Stimulated activated naive B cell treated with anti-CD40 and anti-IgM and Interleukin-4, amounts not matched to agents 10 μg/mL and 1 μg/mL and 100 μg/mL, for 72 hours (primary cell): ENCODE results near the gene C4orf51.

ENCODE experiments used
- ATAC-seq, 2 donors: fragments of 150-1000 bp; cut with Tn5 transposase; replicated peaks; 2 replicates each; pipeline ENCODE4 v1.10.0; 2021; ENCODE audit warnings: moderate library complexity in 1 of 2
- DNase-seq: peaks from one replicate; pipeline ENCODE4 v3.0.0; 2021
- H3K27ac Mint-ChIP-seq: one replicate; pipeline ENCODE4 v1.8.0; 2022; ENCODE audit warnings: mild to moderate bottlenecking, mixed read lengths
- H3K27me3 Mint-ChIP-seq, 2 donors: one replicate each; pipeline ENCODE4 v1.8.0; 2022; ENCODE audit warnings: mixed read lengths in 2 of 2
- H3K36me3 Mint-ChIP-seq, 2 donors: one replicate each; pipeline ENCODE4 v1.8.0; 2022; ENCODE audit warnings: mixed read lengths in 2 of 2, mild to moderate bottlenecking in 1 of 2
- H3K4me1 Mint-ChIP-seq, 2 donors: one replicate each; pipeline ENCODE4 v1.8.0; 2022; ENCODE audit warnings: mixed read lengths in 2 of 2, mild to moderate bottlenecking in 1 of 2
- H3K4me3 Mint-ChIP-seq, 2 donors: one replicate each; pipeline ENCODE4 v1.8.0; 2022; ENCODE audit warnings: mild to moderate bottlenecking in 2 of 2, mixed read lengths in 2 of 2, moderate library complexity in 1 of 2
- H3K9me3 Mint-ChIP-seq, 2 donors: one replicate each; pipeline ENCODE4 v1.8.0; 2022; ENCODE audit warnings: mixed read lengths in 2 of 2, mild to moderate bottlenecking in 1 of 2

The C4orf51 gene

DNA sequence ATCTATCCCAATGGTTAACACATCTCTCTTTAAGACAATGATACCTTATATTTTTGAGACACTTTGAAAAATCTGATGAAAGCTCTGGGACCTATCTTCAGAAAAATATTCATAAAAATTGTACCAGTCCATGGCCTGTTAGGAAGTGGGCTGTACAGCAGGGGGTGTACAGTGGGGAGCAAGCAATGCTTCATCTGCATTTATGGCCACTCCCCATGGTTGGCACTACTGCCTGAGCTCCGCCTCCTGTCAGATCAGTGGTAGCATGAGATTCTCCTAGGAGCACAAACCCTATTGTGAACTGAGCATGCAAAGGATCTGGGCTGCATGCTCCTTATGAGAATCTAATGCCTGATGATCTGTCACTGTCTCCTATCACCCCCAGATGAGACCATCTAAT lies 42.6 kb downstream of the C4orf51 start:
- H3K27ac Mint-ChIP-seq: no peak overlapping the region
- peaks cover 11 to 14% of the 10 kb centered on the region in 2 donors for H3K4me1 Mint-ChIP-seq
- H3K9me3 Mint-ChIP-seq: no peaks in the 10 kb centered on the region

DNA sequence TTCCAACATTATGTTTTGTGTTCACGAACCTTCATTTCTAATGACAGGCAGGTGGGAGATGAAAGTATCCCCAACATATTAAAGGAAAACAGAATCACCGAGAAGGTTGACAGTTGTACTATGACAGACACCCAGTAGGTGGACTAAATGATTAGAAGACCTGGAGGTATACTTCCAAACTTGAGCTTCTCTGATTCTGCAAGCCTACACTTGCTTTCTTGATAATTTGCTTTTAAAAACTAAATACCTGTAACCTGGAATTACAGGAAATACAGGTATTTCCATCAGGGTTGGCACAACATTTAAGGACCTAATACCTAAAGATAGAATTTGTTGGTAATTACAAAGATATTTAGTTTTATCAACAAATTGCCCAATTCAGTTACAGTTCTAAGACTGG lies 43.4 kb downstream of the C4orf51 start:
- no peaks in the 10 kb centered on the region for H3K9me3 Mint-ChIP-seq

More for the DNA sequence above, 42.6 kb downstream of the C4orf51 start:
- no peak for ATAC-seq
- Mint-ChIP-seq H3K27me3 (peaks cover 12 to 20% of the 10 kb centered on the region in 2 donors), H3K4me3 (no peak overlapping the region), H3K36me3 (no peaks in the 10 kb centered on the region)
- no peak for DNase-seq

DNA sequence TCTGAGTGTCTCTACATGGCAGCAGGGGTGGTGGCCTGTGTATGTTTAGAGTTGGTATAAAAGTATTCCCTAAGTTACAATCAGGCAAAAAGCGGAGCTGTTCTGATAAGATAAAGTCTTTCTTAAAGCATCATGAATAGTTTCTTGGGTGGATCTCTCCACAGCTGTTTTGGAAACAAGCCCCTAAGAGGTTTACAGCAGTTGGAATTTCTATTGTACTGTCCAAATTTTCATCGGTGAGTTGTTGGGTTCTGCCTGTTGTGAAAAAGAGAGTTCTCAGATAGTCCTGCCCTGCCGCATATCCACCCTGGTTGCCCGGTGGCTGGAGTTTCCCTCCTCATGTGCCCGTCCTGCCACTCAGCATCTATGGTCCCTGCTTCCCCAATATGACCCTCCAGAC lies 50.1 kb downstream of the C4orf51 start:
- no peaks in the 10 kb centered on the region for H3K36me3 Mint-ChIP-seq
- no peak overlapping the region for H3K27ac Mint-ChIP-seq
- H3K27me3 Mint-ChIP-seq: peaks cover 11 to 19% of the 10 kb centered on the region in 2 donors
- ATAC-seq (no peak), DNase-seq (no peak)
- H3K4me1 Mint-ChIP-seq: peaks cover 0 to 11% of the 10 kb centered on the region in 2 donors
- H3K9me3 Mint-ChIP-seq: no peaks in the 10 kb centered on the region
- H3K4me3 Mint-ChIP-seq: no peak overlapping the region

More for the DNA sequence above, 43.4 kb downstream of the C4orf51 start:
- Mint-ChIP-seq H3K4me3 (no peak overlapping the region), H3K27me3 (peaks cover 12 to 20% of the 10 kb centered on the region in 2 donors), H3K27ac (no peak overlapping the region), H3K4me1 (peaks cover 11 to 14% of the 10 kb centered on the region in 2 donors), H3K36me3 (no peaks in the 10 kb centered on the region)
- no peak for DNase-seq
- ATAC-seq: no peak

DNA sequence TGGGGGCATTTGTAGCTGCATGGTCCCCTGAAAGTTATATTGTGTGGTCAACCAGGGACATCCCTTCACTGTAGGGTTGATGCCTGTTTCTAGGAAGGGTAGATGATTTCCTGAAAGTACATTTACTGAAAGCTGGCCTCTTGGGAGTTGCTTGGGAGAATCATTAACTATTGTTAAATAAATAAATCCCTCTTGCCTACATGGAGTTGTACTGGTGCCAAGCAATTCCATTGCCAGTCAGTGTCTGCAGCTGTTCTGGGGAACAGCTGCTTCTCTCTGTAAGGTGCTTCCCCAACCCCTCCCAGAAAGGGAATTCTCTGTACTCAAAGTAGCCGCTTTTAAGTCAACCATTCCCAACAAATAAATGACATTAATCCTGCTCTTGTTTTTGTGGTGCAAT lies 51.1 kb downstream of the C4orf51 start:
- no peak overlapping the region for H3K4me3 Mint-ChIP-seq
- H3K36me3 Mint-ChIP-seq: no peaks in the 10 kb centered on the region
- ATAC-seq (no peak), DNase-seq (no peak)
- no peaks in the 10 kb centered on the region for H3K9me3 Mint-ChIP-seq
- H3K4me1 Mint-ChIP-seq: peaks cover 0 to 11% of the 10 kb centered on the region in 2 donors
- no peak overlapping the region for H3K27ac Mint-ChIP-seq
- H3K27me3 Mint-ChIP-seq: peaks cover 11 to 19% of the 10 kb centered on the region in 2 donors

DNA sequence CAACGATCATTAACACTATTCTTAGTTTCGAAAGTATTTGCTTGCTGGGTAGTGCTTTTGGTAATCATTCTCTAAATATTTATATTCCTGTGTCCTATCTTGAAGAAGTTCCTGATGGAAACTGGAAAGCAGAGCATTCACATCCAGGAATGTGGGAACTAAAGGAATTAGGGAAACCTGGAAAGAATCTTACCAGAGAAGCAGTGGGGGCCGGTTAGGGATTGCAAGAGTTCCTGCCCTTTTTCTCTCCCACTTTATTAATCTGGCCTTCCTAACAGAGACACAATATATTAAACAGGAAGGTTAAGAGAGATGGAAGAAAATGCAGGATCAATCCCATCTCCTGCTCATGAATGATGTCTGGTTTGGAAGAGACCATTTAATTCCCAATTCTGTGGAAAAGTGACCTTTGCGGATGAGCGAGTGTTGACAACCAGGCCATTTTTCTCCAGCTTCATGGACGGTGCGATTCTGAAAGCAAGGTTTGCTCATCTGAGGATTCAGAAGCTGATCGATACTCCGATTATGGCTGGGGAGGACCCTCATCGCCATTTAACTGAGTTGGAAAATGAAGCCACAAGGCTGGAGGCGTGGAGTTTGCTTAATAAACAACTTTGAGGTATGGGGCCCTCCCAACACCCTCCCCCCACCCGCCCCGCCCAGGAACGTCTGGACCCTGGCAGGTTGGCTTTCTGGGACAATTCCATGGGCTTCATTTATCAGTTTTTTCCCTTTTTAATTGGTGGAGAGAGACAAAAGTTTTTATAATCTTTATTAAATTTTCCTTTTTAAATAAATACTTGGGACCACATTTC lies 52.3 kb downstream of the C4orf51 start:
- Mint-ChIP-seq H3K27ac (peak overlapping the region; percentile 14), H3K36me3 (no peaks in the 10 kb centered on the region), H3K27me3 (peaks cover 11 to 19% of the 10 kb centered on the region in 2 donors), H3K4me3 (peak overlapping the region; percentile 87 to 89), H3K4me1 (peaks cover 0 to 11% of the 10 kb centered on the region in 2 donors), H3K9me3 (no peaks in the 10 kb centered on the region)
- ATAC-seq (no peak), DNase-seq (no peak)

DNA sequence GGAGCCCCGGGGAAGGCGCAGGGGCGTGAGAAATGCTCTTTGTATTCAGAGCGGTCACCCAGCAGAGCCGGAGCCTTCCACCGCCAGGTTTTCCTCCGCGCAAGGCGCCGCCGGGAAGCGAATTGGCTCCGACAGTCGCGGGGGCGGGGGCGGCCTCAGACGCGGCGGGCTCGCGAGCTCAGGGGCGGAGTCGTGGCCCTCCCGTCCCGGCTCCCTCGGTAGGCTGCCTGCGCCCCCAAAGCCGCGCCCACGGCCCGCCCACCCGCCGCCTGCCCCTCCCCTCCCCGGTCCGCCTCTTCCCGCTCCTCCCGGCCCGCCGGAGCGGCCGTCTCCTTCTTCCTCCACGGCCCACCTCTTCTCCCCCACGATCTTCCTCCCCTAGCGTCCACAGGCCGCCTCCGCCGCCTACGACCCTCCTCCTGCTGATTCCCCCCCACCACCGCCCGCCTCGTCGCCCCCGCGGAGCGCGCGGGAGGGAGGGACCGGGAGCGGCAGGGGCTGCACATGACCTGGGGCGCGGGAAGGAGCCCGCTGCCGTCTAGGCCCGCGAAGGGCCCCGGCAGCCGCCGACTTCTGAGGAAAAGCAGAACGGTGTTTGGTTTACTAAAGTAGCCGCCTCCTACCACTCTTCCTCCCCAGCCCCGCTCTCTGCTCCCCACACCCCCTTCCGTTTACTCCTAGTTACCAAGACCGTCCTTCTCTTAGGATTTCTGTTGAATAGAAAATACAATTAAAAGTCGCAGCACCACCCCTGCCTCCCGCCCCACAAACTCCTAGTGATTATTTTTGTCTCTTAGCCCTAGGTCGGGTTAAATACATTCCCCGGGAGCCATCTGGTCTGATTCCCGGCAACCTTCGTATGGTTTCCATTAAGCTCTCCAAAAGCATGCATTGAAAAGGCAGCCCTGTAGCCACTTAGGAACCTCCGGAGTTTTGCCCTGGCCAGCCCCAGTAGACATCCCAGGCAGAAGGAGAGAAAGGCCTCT lies 53.2 kb downstream of the C4orf51 start:
- DNase-seq: peak; percentile 69
- H3K4me3 Mint-ChIP-seq: peak overlapping the region; percentile 87 to 89
- H3K27ac Mint-ChIP-seq: peak overlapping the region; percentile 82
- ATAC-seq: peak; percentile 89 to 92
- H3K27me3 Mint-ChIP-seq: peaks cover 11 to 19% of the 10 kb centered on the region in 2 donors
- peaks cover 0 to 11% of the 10 kb centered on the region in 2 donors for H3K4me1 Mint-ChIP-seq
- no peaks in the 10 kb centered on the region for H3K9me3 Mint-ChIP-seq
- no peaks in the 10 kb centered on the region for H3K36me3 Mint-ChIP-seq

DNA sequence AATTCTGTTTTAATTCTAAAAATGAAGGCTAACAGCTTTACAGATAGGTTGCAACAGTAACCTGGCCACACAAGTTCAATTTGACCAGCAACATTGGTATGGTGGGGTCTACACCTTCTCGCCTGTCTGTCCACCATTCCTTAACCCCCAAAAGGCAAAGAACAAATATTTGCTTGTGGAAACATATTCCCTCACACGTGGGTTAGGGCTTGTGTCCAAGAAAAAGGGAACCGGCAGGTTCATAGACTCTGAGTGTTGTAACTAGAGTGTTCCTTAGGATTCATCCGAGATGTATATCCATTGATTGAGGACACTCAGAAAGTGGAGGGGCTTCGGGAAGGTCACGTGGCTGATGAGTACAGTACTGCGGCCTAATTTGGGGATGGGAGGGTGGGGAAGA lies 54.1 kb downstream of the C4orf51 start:
- H3K4me3 Mint-ChIP-seq: no peak overlapping the region
- peaks cover 11 to 19% of the 10 kb centered on the region in 2 donors for H3K27me3 Mint-ChIP-seq
- H3K4me1 Mint-ChIP-seq: peaks cover 0 to 11% of the 10 kb centered on the region in 2 donors
- no peaks in the 10 kb centered on the region for H3K36me3 Mint-ChIP-seq
- no peak for ATAC-seq
- no peaks in the 10 kb centered on the region for H3K9me3 Mint-ChIP-seq
- no peak for DNase-seq
- no peak overlapping the region for H3K27ac Mint-ChIP-seq

DNA sequence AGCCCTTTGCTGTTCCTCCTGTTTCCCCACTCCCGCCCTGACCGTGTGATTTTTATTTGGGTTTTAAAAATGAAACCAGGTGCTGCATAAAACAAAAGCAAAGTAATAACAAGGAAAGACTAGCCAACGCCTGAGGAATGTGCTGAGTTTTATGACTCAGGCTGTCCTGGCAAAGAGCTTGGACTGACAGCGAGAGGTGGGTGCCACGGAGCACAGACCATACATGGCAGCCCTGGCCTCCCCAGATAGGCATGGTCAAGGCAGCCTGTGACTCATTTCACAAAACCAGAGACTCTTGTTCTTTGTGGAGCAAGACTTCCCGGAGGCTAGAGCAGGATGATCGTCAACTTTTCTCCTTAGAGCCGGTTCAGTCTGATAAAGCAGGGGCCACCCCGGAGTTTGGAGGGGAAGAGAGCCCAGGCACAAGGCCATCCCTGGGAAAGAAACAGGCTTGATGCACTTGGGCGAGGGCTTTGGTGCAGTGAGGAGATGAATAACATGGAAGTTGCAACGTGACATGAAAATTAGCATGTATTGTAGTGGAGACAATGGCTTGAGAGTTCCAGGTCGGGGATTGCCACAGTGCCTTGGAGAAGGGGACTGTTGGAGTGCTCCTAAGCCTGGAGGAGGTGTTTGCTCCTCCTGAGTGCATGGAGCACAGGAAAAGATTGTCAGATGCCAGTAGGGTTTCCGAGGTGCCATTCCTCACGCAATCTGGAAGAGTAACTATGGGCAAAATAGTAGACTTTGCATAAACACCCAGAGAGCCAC lies 54.8 kb downstream of the C4orf51 start:
- ATAC-seq (no peak), DNase-seq (no peak)
- no peaks in the 10 kb centered on the region for H3K9me3 Mint-ChIP-seq
- peaks cover 0 to 11% of the 10 kb centered on the region in 2 donors for H3K4me1 Mint-ChIP-seq
- H3K27me3 Mint-ChIP-seq: peaks cover 6 to 13% of the 10 kb centered on the region in 2 donors
- H3K36me3 Mint-ChIP-seq: no peaks in the 10 kb centered on the region
- no peak overlapping the region for H3K4me3 Mint-ChIP-seq
- no peak overlapping the region for H3K27ac Mint-ChIP-seq

DNA sequence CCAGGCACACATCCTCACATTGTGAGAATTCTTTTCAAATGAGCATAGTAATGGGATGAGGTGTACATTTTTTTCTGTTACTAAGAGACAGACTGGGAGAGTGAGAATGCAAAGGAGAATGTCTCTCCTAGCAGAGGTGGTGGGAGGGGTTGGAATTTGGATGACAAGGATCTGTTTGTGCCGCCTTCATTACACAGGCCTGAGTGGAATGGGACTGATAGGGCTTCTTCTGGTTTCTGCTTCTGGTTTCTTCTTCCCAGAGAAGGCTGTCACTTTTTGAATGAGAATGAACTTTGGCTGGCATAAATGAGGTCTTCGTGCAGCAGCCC lies 55.4 kb downstream of the C4orf51 start:
- Mint-ChIP-seq H3K36me3 (no peaks in the 10 kb centered on the region), H3K4me3 (no peak overlapping the region), H3K27me3 (peaks cover 1 to 8% of the 10 kb centered on the region in 2 donors), H3K27ac (no peak overlapping the region), H3K4me1 (peaks cover 0 to 11% of the 10 kb centered on the region in 2 donors), H3K9me3 (no peaks in the 10 kb centered on the region)
- ATAC-seq (no peak), DNase-seq (no peak)

DNA sequence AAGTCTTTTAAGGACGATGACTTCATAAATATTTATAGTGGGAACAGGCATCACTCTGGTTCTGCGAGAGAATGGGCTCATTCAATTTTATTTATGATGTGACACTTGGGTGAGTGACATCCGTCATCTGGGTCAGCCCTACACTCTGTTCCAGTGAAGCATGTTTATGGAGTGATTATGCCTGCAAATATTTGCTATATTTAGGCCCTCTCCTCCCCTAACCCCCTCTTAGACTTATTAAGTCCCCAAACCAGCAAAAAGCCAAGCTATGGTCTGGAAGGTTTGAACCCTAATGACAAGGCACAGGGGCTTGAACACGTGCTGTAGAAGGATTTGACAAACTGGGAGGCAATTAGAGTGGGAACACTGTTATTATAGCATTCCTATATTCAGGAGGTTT lies 55.9 kb downstream of the C4orf51 start:
- H3K9me3 Mint-ChIP-seq: no peaks in the 10 kb centered on the region
- DNase-seq: no peak
- no peak overlapping the region for H3K27ac Mint-ChIP-seq
- H3K4me3 Mint-ChIP-seq: no peak overlapping the region
- peaks cover 0 to 11% of the 10 kb centered on the region in 2 donors for H3K4me1 Mint-ChIP-seq
- no peaks in the 10 kb centered on the region for H3K36me3 Mint-ChIP-seq
- ATAC-seq: no peak
- H3K27me3 Mint-ChIP-seq: peaks cover 0 to 2% of the 10 kb centered on the region in 2 donors

DNA sequence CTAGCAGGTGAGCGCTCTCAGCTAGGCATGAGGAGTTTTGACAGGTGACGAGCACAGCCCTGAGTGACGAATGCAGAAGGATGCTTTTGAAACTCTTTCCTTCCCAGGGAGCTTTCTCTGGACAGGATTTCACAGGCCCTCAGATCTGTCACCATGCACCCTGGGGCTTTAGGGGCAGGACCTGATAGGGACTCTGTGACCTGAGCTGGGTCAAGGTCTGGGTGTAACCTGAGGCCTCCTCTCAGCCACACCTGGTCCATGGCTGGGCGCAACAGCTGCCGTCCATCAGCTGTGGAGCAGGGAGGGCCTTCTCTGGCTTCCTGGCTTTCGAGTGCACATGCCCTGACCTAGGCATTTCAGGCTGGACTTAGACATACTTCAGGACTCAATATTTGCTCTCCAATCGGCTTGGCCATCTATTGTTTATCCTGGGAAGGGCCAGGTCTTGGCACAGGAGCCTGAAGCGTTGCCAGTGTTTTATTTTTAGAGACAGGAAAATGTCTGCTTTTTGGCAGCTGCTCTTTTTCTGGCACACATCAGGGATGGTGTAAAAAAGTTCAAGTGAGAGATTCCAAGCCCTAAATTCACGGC lies 56.4 kb downstream of the C4orf51 start:
- H3K27ac Mint-ChIP-seq: no peak overlapping the region
- no peaks in the 10 kb centered on the region for H3K9me3 Mint-ChIP-seq
- no peaks in the 10 kb centered on the region for H3K36me3 Mint-ChIP-seq
- no peak overlapping the region for H3K4me3 Mint-ChIP-seq
- DNase-seq (no peak), ATAC-seq (no peak)
- no peaks in the 10 kb centered on the region for H3K27me3 Mint-ChIP-seq
- H3K4me1 Mint-ChIP-seq: peaks cover 0 to 11% of the 10 kb centered on the region in 2 donors

DNA sequence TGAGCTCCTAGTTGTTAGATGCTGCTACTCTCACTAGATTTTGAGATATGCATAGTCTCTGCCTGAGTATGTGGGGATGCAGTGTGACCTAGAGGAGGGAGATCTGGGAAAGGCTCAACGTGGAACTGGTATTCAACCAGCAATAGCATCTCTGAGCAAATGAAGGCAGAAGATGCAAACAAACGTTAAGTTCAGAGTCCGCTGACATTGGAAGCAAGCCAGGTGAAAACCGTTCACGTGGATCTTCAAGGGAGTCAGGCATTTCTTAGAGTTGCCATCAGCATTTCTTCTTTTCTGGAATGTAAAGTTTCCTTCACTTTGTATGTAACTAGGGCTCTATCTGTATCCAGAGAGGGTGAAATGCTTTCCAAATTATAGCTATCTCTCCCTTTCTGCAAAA lies 59.9 kb downstream of the C4orf51 start:
- Mint-ChIP-seq H3K27me3 (peaks cover 8% of the 10 kb centered on the region in 2 donors), H3K27ac (no peak overlapping the region), H3K9me3 (no peaks in the 10 kb centered on the region), H3K4me3 (no peak overlapping the region), H3K4me1 (no peaks in the 10 kb centered on the region), H3K36me3 (no peaks in the 10 kb centered on the region)
- DNase-seq: no peak
- no peak for ATAC-seq

DNA sequence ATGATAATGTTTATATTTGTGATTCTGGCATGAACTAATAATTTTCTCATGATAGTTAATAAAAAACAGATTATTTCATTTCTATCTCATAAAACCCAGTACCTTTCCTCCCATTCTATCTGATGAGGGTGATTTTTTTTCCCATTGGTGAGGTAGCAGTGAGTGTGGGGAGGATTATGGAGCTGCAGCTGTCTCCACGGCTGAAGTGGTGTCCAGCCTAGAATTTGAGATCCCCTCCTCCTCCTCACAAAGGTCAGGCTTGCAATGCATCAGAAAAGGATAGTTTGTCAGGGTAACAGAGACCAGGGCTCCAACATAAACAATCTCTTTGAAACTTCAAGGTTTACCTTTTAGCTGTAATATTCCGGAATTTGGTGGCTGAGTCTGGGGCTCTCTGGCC lies 60.9 kb downstream of the C4orf51 start:
- DNase-seq: no peak
- Mint-ChIP-seq H3K27me3 (peaks cover 13 to 14% of the 10 kb centered on the region in 2 donors), H3K4me1 (no peaks in the 10 kb centered on the region), H3K27ac (no peak overlapping the region), H3K36me3 (no peaks in the 10 kb centered on the region), H3K9me3 (peaks cover 0 to 4% of the 10 kb centered on the region in 2 donors), H3K4me3 (no peak overlapping the region)
- no peak for ATAC-seq

DNA sequence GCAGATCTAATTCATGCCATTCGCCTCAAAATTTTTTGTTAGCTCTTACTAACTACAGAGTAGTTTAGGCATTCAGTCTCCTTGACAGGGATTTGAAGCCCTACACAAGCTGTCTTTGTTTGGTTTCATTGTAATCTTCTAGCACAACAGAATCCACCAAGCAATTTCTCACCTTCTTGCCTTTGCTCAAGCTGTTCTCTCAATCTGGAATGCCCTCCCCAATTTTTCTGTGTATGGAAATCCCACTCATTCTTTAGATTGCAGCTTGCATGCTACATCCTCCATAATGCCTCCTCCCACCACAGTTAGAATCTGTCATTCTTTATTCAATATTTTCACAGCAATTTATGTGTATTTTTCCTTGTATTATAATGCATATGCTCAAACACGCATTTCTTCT lies 63.7 kb downstream of the C4orf51 start:
- Mint-ChIP-seq H3K27ac (no peak overlapping the region), H3K4me3 (no peak overlapping the region), H3K4me1 (no peaks in the 10 kb centered on the region), H3K36me3 (no peaks in the 10 kb centered on the region), H3K9me3 (peaks cover 0 to 4% of the 10 kb centered on the region in 2 donors), H3K27me3 (peaks cover 28 to 34% of the 10 kb centered on the region in 2 donors)
- no peak for ATAC-seq
- no peak for DNase-seq
